Measurements from ENCODE around the gene CASP12.

The CASP12 gene

GRCh38 chr11:104891135-104891534 lies 7.1 kb downstream of the CASP12 start:
- DNase-seq = no peak

- no peak for DNase-seq
These were observed 14.9 kb downstream of the CASP12 start for GRCh38 chr11:104883342-104883741.

GRCh38 chr11:104881117-104881794 lies 17.0 kb downstream of the CASP12 start:
- no peak for DNase-seq

- no peak for DNase-seq
These were observed 18.6 kb downstream of the CASP12 start for GRCh38 chr11:104879514-104880190.

- DNase-seq = no peak
These were observed 21.3 kb downstream of the CASP12 start for GRCh38 chr11:104876861-104877431.

GRCh38 chr11:104876324-104876723 lies 21.9 kb downstream of the CASP12 start:
- no peak for DNase-seq

DNA sequence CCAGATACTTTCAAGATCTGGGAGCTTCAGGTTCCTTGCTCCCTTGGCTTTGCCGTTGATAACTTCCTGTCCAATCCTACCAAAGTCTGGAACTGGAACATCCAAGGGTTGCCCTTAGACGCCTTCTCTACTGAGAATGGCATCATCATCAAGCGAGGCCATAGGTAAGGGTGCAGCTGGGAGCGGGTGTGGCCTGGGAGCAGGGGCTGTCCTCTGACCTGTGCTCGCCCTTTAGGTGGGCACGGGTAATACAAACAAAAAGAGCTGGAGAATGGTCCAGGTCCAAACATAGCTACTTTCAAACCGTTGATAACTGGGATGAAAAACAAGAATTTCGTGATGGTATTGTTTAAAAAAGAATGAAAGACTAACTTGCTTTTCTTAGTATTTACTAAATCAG lies 25.0 kb downstream of the CASP12 start:
- no peak for DNase-seq

DNA sequence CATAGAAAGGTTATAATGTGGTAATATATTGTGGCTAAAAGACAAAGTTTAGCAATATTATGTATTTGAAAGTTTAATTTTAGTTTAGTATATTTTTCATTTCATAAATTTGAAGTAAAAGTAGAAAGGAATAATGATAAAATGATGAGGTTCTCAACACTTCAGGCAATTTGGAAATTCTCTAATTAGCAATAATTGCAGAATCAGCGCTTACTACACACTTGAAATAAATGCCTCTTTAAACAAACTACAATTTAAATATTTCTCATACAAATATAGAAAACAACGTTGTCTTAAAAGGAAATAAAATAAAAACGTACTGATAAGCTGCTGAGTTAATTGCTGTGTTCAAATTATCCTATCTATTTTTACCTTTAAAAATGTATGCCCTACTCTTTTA lies 25.9 kb downstream of the CASP12 start:
- no peak for DNase-seq

- DNase-seq = no peak
These were observed 27.4 kb downstream of the CASP12 start for GRCh38 chr11:104870910-104871309.

GRCh38 chr11:104866815-104867214 lies 31.4 kb downstream of the CASP12 start:
- no peak for DNase-seq

GRCh38 chr11:104858882-104859775 lies 39.1 kb downstream of the CASP12 start:
- DNase-seq = no peak

GRCh38 chr11:104856607-104857006 lies 41.7 kb downstream of the CASP12 start:
- DNase-seq = no peak

- DNase-seq = no peak
These were observed 42.3 kb downstream of the CASP12 start for GRCh38 chr11:104855965-104856364.

GRCh38 chr11:104853276-104853675 lies 45.0 kb downstream of the CASP12 start:
- DNase-seq = no peak

- DNase-seq = no peak
These were observed 45.4 kb downstream of the CASP12 start for GRCh38 chr11:104852811-104853210.

GRCh38 chr11:104846216-104846615 lies 52.0 kb downstream of the CASP12 start:
- DNase-seq = no peak

DNA sequence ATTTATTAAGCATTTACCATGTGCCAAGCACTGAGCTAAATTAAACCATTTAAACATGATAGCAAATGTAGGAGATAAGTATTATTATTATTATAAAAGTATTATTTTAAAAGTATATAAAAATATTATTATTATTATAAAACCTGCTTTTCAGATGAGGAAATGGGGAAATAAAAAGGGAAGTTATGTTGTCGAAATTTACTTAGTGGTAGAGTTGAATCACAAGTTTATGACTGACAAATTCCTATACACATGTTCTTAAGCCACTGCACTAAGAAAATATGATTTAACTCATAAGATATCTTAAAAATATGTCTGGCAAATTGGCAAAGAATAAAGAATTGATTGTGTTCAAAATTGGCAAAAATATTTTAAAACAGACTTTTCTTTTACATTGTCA lies 53.8 kb downstream of the CASP12 start:
- DNase-seq = no peak

DNA sequence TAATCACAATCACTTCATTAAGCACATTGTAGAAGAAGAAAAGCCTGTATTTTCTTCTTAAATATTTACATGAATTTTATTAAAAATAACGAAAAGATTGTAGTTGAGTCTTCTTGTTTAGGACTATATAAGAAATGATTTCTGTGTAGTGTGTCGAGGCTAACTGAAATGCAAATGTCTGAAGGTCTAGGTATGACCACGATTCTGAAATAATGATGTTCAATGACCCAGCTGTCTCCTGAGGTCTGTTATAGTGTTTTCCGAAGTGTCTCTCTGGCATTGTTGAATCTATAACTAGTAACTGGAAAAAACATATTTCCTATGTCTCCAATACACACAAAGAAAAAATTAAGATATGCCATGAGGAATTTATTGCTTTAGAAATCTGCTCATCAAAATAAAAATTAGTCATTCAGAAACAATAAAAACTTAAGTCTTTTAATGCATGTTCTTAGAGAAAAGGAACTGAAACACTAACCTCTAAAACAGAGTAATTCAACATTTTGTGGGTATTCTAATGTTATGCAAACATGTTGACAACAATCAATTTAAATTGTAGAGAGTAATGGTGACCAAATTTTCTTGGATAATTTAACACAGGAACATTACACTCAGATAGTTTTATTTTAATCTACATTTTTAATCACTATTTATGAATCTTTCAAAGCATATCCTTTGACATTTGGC lies 55.0 kb downstream of the CASP12 start:
- no peak for DNase-seq

DNA sequence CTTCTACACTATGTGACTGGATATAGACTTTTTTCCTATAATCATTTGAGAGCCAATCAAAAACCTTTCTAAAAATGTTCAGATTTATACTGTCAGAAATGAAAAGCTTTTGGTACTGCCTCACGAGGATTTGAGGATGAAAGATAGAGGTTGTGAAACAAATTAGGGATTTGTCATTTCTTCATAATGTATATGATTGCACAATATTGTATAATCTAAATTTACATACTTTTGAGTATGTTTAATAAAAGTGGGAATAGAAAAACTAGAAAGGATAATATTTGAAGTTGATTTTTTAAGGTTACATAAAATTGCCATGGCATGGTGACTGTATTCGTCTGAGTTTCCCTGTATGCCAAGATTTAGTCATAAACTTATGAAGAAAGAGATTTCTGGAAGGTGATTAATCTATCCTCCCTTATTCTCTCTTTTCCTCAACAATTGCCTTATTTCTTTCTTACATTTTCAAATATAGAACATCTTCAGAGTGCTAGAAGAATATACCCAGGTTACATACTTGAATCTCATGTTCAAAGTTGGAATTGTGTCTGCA lies 56.2 kb downstream of the CASP12 start:
- DNase-seq = no peak

- no peak for DNase-seq
These were observed 57.1 kb downstream of the CASP12 start for GRCh38 chr11:104841185-104841584.

- DNase-seq = no peak
These were observed 60.2 kb downstream of the CASP12 start for GRCh38 chr11:104837969-104838639.

GRCh38 chr11:104836691-104837090 lies 61.6 kb downstream of the CASP12 start:
- no peak for DNase-seq
